SU-DHL-6 (cell line): ENCODE data around the gene PIP5K1B.

Experiments used
- CTCF ChIP-seq: fragments of 200-600 bp; sonication (generic); IDR thresholded peaks from one replicate; pipeline ENCODE4 v1.5.1; 2017; ENCODE audit warnings: antibody characterized with exemption, mild to moderate bottlenecking, low read length, moderate library complexity; ENCODE audit not compliant: insufficient read depth, poor library complexity, severe bottlenecking
- EZH2phosphoT487 ChIP-seq: fragments of 200-600 bp; sonication (generic), shearing (Covaris generic); conservative IDR thresholded peaks from 2 replicates; pipeline ENCODE4 v1.6.1; 2018; ENCODE audit warnings: mild to moderate bottlenecking, antibody characterized with exemption, low read length, moderate library complexity, mixed read lengths

DNA sequence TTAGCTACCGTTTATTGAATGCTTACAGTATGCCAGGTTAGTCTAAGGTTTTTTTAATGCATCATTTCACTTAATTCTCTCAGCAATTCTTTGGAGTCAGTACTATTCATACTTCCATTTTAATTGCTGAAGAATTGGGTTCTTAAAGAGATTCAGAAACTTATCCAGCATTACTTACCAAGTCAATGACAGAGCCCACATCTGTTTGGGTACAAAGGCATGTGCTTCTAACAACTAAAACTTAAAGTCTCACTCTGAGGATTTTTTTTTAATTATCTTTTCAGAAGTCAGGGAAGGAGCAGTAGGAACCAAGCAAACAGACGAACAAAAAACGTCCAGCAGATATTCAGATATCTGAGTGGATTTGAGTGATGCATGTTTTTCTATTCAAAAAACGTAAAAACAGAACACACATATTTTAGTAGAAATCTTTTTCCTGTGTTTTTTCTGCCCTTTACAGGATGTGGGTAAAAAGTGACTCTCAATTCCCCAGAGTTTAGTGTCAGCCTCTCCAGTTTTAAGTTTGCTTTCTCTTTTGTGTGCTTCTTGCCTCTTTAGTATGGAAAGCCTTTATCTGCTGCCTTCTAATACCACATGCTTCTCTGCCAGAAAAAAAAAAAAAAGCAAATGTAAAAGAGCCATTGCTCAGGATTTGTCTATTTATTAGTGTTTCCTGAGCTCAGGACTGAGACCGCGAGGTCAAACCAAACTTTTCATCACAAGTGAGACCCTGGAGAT is 190.9 kb downstream of the PIP5K1B start:
- TF ChIP-seq EZH2phosphoT487: no peak
- TF ChIP-seq CTCF: no peak
